Measurements from ENCODE around the gene RBM12.

Gene RBM12

DNA sequence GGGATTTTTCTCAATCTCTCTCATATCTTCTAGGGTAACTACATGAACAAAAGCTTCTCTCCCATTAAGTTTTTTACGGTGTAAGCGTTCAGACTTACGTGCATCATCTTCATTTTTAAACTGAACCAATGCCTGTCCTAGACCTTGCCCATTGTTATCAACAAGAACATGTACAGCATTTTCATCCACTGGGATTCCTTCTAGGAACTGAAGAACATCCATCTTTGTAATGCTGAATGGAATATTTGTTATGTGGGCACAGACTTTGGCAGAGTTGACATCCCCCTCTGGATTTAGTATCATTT lies 11.3 kb downstream of the RBM12 start:
- DNase-seq = no peak

DNA sequence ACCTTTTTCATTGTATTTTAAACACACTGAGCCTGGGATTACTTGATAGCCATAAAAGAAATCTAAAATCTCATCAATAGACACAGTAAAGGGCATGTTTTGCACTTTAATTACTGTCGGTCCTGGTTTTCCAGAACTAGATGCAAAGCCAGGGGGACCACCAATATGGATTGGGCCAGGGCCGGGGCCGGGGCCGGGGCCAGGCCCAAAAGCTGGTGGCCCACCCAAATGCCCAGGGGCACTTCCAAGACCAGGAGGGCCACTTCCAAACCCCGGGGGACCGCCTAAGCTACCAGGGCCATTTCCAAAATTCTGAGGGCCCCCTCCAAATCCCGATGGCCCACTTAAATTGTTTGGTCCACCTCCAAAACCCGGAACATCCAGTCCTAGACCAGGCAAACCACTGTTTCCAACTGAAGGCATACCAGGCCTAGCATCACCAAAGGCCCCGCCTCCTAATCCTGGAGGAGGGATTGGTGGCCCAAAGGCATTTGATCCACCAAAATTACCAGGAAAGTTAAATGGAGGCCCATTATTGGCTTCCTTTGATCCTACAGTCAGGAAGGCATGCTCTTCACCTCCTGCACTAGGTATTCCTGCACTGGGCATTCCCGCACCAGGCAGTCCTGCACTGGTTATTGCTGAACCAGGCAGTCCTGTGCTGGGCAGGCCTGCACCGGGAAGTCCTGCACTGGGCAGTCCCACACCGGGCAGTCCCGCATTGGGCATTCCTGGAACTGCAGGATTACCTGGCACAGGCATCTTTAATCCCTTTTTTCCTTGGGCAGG lies 11.9 kb downstream of the RBM12 start:
- DNase-seq = no peak

DNA sequence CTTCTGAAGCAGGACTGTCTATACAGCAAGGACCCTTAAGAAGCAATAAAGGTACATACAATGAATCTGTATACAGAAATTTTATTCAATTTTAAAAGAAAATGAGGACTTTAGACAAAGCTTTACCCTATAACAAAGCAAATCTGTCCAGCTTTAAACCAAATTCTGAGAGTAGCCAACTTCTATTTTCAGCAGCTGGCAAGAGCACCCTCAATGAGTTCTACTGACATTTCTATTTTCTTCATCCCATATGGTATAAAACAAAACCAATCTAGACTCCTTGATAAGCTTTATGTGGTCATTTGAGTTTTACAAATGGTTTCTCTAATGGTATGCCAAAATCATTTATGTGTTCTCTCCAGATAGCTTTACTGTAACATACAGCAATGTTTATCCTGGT lies 12.7 kb downstream of the RBM12 start:
- DNase-seq = no peak

DNA sequence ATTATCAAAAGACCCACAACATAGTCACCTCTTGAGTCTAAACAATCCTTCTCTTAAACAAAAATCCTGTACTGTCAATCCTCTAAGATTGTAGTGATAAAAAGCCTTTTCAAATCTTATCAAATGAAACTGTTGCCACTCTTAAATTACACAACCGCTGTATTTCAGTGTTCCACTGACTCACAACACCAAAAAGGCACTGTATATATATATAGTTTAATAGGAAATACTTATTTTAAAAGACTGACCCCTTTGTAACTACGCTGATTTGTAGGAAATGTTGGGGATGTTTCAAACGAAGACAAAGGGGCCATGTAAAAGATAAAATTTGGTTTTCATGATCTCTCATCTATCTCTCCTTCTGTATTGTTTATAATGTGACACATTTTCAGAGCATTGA lies 14.1 kb downstream of the RBM12 start:
- DNase-seq = no peak

DNA sequence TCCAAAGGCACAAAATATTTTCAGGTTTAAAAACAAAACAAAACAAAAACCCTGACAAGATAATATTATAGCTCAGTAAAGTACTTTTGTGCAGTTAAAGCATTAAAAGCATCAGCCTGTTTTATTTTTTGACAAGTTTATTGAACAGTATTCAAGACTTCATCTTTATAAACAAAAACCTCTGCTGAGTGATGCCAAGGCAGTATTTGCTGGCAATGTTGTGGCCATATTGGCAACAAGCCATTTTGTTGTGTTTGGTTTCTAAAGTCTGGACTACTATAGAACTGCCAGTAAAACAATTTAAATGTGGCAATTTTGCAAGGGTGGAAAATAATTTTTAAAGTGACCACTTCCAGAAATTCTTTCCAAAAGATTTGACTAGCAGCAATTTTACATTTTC lies 15.9 kb downstream of the RBM12 start:
- no peak for DNase-seq

DNA sequence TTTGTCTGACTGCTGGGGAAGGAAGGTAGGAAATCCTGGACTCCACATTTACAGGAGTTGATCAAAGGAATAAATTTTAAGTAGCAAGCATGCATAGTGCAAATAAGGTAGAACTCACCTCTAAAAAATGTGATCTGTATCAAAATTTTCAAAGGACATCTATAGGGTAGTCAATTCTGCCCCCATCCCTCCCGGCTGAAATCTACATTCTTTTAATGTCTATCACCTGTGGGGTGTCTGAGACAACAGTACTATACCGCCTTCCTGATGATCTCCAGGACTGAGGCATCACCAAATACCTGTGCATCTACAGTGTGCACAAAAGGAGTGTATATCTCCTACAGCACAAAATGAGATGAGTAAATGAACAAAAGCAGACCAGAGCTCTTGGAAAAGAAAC lies 19.9 kb downstream of the RBM12 start:
- no peak for DNase-seq

DNA sequence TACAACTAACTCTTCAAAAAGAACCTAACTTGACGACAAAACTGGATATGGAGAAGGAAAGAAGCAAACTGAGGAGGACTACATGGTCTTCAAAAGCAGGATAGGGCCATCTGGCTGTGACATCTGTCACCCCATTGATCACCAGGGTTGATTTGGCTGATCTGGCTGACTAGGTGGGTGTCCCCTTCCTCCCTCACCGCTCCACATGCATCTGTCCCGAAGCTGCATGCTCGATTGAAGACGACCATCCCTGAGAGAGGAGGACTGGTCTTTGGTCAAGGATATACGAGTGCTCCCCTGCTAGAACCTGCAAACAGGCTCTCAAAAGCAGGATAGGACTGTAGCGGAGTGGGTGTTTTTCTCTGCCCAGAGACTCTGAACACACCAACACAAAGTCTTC lies 21.7 kb downstream of the RBM12 start:
- no peak for DNase-seq

DNA sequence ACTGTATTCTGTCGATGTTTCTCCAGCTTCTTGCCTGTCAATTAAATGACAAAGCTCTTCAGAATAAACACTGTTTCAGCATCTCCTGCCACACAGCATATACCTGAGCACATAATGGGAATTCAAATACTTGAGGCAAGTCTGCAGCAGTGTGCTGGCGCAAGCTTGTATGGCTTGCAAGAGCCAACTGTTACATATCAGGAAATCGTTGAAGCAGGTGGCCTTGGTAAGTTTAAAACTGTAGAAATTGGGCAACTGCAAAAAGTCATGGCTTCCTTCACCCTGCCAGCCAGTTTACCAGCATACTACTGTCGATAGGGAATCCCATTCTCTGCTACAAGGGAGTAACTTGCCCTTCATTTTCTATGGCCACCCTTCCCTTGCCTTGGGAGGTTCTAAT lies 23.0 kb downstream of the RBM12 start:
- no peak for DNase-seq

DNA sequence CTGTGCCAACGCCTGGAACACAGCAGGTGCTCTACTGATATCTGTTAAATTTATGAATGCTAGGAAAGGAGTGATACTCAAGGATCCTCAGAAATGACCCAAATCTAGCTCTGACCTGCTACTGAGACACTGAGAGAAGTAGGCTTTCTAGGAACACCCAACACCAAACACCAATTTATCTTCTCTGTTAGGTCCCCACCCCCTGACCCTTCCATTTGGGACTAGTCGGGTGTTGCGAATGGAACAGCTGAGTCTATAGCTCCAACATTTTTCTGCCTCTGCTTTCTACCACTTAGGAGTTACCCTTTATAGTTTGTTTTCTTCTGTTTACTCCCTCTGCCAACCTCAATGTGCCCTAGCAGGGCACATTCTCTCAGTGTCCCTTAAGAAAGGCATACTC lies 24.0 kb downstream of the RBM12 start:
- no peak for DNase-seq

DNA sequence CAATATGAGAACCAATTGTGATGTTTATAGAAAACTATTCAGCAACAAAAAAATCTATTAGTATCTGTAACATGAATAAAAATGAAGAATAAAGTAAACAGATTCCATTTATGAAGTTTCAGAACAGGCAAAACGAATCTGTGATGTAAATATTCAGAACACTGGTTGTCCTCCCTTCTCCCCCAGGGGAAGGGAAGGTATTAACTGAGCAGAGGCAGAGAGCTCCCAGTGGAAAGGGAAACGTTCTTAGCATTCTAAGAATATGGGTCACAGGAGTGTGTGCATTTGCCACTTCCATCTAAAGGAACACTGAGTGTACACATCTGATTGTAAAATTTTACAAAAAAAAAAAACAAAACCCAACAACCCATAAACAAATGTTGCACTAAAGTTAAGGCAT lies 25.9 kb downstream of the RBM12 start:
- no peak for DNase-seq

DNA sequence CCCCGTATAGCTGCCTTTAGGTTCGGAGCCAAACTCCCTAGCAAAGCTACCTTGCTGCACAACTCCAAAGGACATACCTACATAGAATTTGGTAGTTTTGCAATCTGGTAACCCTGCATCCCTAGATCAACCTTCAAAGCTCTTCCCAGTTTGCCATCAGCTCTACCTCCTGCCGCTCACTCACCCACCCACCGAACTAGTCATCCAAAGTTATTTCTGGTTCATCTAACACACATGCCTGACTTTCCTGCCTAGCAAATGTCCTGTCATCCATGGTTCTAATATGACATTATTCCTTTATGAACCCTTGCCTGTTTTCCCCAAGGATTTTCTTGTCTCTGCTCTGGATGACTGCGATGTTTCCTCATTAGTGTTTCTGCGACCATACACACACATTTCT lies 27.4 kb downstream of the RBM12 start:
- no peak for DNase-seq

DNA sequence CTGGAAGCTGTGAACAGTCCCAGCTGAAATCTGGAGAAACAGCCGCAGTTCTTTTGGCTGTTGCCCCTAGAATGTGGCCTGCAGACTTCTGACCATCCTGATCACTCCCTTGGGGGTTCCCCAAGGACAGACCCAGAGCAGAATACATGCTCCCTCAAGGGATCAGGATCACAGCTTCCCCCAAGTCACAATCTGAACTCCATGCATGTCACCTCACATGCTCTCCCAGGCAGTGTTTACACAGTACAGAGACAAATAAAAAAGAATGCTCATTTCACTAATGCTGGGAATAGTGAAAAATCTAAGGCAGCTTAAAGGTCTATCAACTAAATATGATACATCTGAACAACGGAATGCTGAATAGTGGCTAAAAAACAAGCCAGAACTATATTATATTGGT lies 28.6 kb downstream of the RBM12 start:
- no peak for DNase-seq

DNA sequence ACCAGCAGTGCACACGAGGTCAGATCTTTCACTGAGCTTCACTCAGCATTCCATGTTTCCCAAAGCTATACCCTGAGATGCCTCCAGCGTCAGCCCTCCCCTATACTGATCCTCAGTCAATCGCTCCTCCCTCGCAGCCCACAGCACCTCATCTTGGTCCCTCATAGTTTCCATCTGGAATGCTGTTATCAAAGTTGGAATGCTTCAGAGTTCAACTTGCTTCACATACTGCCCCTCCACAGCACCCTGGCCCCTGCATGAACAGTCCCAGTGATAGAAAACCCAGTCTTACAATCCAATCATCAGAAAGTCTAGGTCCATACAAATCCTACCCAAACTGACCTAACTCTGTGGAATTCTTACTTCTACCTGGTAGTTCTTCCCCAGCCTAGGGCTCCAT lies 29.0 kb downstream of the RBM12 start:
- DNase-seq = no peak

DNA sequence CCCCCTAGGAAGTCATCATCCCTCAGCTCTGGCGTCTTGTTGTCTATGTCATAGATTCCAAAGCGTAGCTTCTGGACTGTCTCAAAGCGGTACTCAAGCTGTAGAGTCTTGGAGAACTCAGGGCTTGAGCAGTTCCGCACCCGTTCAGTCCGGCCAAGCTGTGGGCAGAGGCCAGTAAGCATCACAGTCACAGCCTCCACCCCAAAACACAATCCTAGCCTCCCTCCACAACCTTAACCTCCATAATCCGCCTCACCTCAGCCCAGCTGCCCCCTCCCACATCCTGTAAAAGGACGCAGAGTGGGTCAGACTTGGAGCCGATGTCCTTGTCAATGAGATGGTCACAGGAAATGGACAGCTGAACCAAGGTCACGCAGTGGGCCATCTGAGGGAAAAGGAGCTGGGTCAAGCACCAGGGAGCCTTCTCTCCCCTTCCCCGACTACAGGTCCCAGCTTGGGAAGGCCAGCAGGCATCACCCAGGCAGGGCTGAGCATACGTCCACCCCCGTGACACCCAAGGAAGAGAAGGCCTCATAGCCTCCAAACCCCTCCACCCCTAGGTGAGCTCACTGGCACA lies 32.1 kb downstream of the RBM12 start:
- no peak for DNase-seq

DNA sequence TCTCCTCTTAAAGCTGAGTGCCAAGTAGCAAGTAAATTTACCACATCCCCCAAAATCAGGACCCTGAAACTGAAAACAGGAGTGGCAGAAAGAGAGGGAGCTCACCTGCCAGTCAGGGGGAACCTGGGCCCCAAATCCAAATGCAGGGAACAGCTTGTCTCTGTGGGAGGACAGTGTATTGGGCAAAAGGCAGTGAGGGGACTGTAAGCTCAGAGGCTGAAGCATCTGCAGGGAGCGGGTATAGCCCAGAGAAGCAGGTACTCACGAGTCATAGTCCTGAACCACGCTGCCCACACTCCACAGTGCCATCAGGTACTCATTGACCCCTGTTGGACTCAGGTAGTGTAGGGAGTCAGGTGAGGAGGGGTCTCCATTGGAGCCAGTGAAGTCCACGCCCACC lies 34.1 kb downstream of the RBM12 start:
- no peak for DNase-seq

DNA sequence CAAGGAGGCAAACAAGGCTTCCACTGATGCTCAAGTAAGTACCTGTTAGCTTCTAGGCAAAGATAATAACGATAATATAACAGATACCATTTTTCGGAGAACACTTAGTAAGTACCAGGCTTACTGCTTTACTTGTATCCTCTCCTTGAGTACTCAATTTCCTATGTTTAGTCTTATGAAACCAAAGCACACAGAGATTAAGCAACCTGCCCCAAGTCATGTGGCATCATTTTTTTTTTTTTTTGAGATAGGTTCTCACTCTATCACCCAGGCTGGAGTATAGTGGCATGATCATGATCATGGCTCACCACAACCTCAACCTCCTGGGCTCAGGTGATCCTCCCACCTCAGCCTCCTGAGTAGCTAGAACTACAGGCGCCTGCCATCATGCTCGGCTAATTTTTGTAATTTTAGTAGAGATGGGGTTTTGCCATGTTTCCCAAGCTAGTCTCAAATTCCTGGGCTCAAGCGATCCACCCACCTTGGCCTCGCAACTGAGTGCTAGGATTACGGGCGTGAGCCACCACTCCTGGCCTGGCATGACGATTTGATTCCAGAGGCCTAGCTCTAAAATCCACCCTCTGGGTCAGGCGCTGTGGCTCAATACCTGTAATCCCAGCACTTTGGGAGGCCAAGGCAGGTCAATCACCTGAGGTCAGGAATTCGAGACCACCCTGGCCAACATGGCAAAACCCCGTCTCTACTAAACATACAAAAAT lies 35.1 kb downstream of the RBM12 start:
- DNase-seq = no peak

DNA sequence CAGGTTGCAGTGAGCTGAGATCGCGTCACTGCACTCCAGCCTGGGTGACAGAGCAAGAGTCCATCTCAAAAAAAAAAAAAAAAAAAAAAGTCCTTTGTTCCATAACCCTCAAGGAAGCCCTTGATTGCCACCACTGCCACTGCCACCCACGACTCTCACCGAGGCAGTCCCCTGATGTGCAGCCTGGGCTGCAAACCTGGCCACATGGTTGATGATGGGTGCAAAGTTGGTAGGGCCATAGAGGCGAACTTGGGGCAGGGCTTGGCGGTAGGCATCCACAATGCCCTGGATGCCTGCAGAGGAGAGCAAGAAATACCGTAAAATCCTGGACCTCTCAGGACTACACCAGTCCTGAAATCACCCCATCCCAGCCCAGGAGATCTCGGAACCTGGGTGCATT lies 37.6 kb downstream of the RBM12 start:
- DNase-seq = no peak

DNA sequence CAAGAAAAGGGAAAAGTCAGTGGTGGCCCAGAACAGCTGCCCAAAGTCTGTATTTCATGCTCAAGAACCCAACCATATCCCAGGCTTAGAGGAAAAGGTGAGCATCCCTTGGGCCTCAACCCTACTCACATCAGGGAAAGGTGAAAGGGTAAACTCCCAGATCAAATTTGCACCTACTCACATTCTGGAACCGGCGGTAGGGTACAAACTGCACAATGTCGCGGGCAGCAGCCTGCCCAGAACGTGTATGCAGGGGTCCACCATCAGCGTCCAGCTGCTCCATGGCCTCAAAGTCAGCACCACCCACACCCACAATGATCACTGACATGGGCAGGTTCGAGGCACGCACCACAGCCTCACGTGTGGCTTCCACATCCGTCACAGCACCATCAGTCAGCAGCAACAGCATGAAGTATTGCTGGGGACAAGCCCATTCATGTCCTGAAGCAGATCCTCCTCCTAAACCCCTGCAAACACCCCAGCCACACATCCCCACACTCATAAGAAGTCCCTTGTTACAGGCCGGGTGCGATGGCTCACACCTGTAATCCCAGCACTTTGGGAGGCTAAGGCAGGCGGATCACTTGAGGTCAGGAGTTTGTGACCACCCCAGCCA lies 38.2 kb downstream of the RBM12 start:
- DNase-seq = no peak

DNA sequence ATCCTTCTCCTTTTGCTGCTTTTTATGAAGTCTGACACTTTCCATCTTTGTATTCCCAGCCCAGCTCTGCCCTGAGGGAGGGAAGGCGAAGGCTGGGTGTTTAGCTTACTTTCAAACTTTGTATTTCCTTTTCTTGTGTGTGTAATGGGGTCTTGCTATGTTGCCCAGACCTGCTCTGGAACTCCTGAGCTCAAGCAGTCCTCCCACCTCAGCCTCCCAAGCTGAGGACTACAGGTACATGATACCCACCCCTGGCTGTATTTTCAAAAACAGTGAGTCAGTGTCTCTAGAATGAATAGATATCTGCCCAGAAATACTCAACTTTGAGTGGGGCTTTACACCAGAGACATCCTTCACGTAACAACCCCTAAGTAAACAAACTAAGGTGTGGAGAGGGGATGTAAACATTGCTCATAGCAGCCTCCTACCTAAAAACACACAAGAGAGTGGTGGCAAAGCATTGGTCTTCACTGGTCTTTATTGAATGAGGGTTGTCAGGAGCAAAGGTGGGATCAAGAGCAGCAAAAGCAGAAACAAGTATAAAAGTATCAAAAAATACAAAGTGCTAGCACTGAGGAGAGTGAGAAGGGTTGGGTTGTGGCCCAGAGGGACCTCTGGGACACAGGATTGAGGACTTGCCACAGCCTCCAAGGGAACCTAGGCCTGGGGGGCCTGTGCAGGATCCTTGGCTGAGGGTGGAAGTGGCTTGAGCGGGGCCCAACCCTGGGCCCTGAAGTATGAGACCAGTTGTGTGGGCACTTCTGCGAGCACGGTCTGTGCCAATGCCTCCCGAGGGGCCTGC lies 38.9 kb downstream of the RBM12 start:
- DNase-seq = no peak

DNA sequence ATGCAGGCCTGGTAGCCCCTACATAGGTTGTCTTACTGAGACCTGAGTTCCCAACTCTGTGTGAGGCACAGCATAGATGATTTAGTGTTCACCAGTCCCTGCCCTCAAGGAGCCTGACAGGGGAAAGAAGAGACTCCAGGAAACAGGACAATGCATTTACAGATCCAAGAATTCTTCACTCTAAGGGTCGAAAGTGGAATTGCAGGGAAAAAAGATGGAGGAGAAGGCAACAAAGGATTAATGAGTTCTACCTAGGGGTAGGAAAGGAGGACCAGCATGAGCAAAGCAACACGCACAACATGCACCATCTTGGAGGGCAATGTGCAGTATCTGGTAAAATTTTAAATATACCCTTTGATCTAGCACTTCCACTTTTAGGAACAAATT lies 43.1 kb downstream of the RBM12 start:
- DNase-seq = no peak

DNA sequence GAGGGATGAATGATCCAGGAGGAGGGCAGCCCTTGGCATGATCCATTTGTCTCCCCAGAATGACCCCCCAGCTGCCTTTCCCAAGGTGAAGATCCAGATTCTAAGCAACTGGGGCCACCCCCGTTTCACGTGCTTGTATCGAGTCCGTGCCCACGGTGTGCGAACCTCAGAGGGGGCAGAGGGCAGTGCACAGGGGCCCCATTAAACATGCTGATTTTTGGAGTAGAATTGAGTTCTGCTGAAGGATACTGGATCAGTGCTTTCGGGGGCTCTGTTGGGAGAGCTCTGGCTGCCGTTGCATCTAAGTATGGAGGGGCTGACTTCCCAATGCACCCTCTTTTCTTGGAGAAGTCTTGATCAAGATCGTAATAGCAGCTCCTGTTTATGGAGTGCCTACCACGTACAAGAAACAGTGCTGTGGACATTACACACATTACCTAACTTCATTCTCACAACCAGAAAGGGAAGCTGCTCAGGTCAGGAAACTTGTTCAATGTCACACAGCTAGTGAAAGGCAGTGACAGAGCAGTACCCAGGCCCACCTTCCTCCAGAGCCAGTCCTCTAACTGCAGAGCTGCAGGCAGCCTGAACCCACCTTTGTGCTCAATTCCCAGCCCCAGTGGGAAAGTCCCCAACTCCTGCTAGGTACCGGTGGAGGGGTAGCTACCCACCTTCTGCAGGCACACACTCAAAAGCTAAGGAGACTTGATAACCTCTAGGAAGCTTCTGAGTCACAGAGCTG lies 43.7 kb downstream of the RBM12 start:
- no peak for DNase-seq

Measured in kidney glomerular epithelial cell (primary cell).